Activated B cell treated with CpG ODN at 0.5 μM for 24 hours (primary cell): ENCODE measurements around the gene DPEP1. TPM values are rescaled to one million over a fixed set of nuclear protein-coding genes. Genes with fewer than 3 reads are reported as not detected.

Source experiments
- ATAC-seq: fragments of 200-7000 bp; cut with Tn5 transposase; one replicate; pipeline ENCODE4 v1.10.0; 2021; ENCODE audit warnings: low read depth, mild to moderate bottlenecking, moderate library complexity
- CTCF ChIA-PET: fragments of 350-600 bp; sonication (Branson Sonifier 250); formaldehyde crosslinking; loops from one replicate; lab custom pipeline; 2021; ENCODE audit warnings: antibody characterized with exemption; lab: Charles Lee
- POLR2A ChIA-PET: fragments of 350-600 bp; sonication (Branson Sonifier 250); formaldehyde crosslinking; loops from one replicate; lab custom pipeline; 2021; ENCODE audit warnings: antibody characterized with exemption; lab: Charles Lee
- DNase-seq: peaks from one replicate; pipeline ENCODE4 v3.0.0; 2022
- H3K27ac Mint-ChIP-seq: one replicate; pipeline ENCODE4 v1.8.0; 2020; ENCODE audit warnings: mixed read lengths
- H3K27me3 Mint-ChIP-seq: one replicate; pipeline ENCODE4 v1.8.0; 2021; ENCODE audit warnings: mixed read lengths
- H3K36me3 Mint-ChIP-seq: one replicate; pipeline ENCODE4 v1.8.0; 2021; ENCODE audit warnings: low read depth, mixed read lengths
- H3K4me1 Mint-ChIP-seq: one replicate; pipeline ENCODE4 v1.8.0; 2021; ENCODE audit warnings: mixed read lengths
- H3K4me3 Mint-ChIP-seq: one replicate; pipeline ENCODE4 v1.8.0; 2020; ENCODE audit warnings: mild to moderate bottlenecking, mixed read lengths
- H3K9me3 Mint-ChIP-seq: one replicate; pipeline ENCODE4 v1.8.0; 2020; ENCODE audit warnings: mixed read lengths
- CTCF ChIP-seq: fragments of 200-600 bp; IDR thresholded peaks from one replicate; pipeline ENCODE4 v1.8.0; 2022; ENCODE audit warnings: antibody characterized with exemption, mild to moderate bottlenecking
- intact Hi-C: fragments of 100-400 bp; cut with micrococcal nuclease; formaldehyde crosslinking; loops from one replicate; pipeline ENCODE4 v1.15.1; 2024
- total RNA-seq: library from RNA; stranded (reverse); gene quantifications from 2 replicates; pipeline ENCODE4 v1.2.3, GENCODE V29; 2022

Gene DPEP1
- total RNA-seq, 1 donor from 2014 or later = not detected

- Mint-ChIP-seq H3K4me1 (peaks cover 22% of the 10 kb centered on the region), H3K27ac (no peak within 1 kb of the TSS), H3K9me3 (no peaks in the 10 kb centered on the region), H3K27me3 (peaks cover 8% of the 10 kb centered on the region), H3K4me3 (peak within 1 kb of the TSS; percentile 74), H3K36me3 (no peaks in the 10 kb centered on the region)
- DNase-seq (peak; percentile 35), ATAC-seq (peak; percentile 41)
- intact Hi-C loops = loop anchor here (2.0 kb wide), 2 partner anchors 65 to 285 kb away; no protein-coding TSS in a partner anchor
- ChIA-PET CTCF (interaction anchor here (1.6 kb wide), 1 partner anchor 10 kb away, joined by 3 read pairs; no protein-coding TSS in a partner anchor), POLR2A (interaction anchor here (0.6 to 1.1 kb wide), 5 partner anchors 10 to 692 kb away, joined by 3 to 5 read pairs (median 3); partner anchors contain the start of gene SPIRE2)
- no peak for TF ChIP-seq CTCF
Observed at GRCh38 chr16:89575247-89576152, 37.9 kb upstream of the DPEP1 start, which contains the start of gene CPNE7. TSS of gene CPNE7 (plus strand) at chr16:89575758. CDS start at chr16:89575898, 140 bp downstream.

GRCh38 chr16:89576153-89577054 is 37.0 kb upstream of the DPEP1 start:
- Mint-ChIP-seq H3K27me3 (peaks cover 8% of the 10 kb centered on the region), H3K4me1 (peaks cover 22% of the 10 kb centered on the region), H3K36me3 (no peaks in the 10 kb centered on the region), H3K27ac (no peak overlapping the region), H3K9me3 (no peaks in the 10 kb centered on the region), H3K4me3 (no peak overlapping the region)
- ChIA-PET CTCF (interaction anchor here (1.6 kb wide), 1 partner anchor 11 kb away, joined by 3 read pairs; no protein-coding TSS in a partner anchor), POLR2A (interaction anchor here (0.9 kb wide), 2 partner anchors 11 to 15 kb away, joined by 3 to 5 read pairs; no protein-coding TSS in a partner anchor)
- ATAC-seq = no peak
- intact Hi-C loops = no loop called here
- no peak for TF ChIP-seq CTCF
- DNase-seq = no peak

GRCh38 chr16:89577055-89577759 is 36.2 kb upstream of the DPEP1 start:
- POLR2A ChIA-PET = interaction anchor here (0.6 kb wide), 1 partner anchor 17 kb away, joined by 11 read pairs; no protein-coding TSS in a partner anchor
- DNase-seq (no peak), ATAC-seq (no peak)
- Mint-ChIP-seq H3K27me3 (peaks cover 5% of the 10 kb centered on the region), H3K27ac (no peak overlapping the region), H3K4me1 (peaks cover 16% of the 10 kb centered on the region), H3K36me3 (no peaks in the 10 kb centered on the region), H3K9me3 (no peaks in the 10 kb centered on the region), H3K4me3 (no peak overlapping the region)
- intact Hi-C loops = no loop called here
- TF ChIP-seq CTCF = no peak
- CTCF ChIA-PET = no interaction called here

- H3K36me3 Mint-ChIP-seq = no peaks in the 10 kb centered on the region
- DNase-seq = no peak
- no peak for ATAC-seq
- peaks cover under 1% of the 10 kb centered on the region for H3K4me1 Mint-ChIP-seq
- intact Hi-C loops = no loop called here
- ChIA-PET CTCF (no interaction called here), POLR2A (no interaction called here)
- no peak overlapping the region for H3K4me3 Mint-ChIP-seq
- no peak for TF ChIP-seq CTCF
- H3K9me3 Mint-ChIP-seq = no peaks in the 10 kb centered on the region
- H3K27me3 Mint-ChIP-seq = no peaks in the 10 kb centered on the region
- H3K27ac Mint-ChIP-seq = no peak overlapping the region
Observed at GRCh38 chr16:89579351-89579750, 34.1 kb upstream of the DPEP1 start.
